GM18951 (cell line): ENCODE results near the gene SEC24C.

Experiments used
- POLR2A ChIP-seq: IDR thresholded peaks from 4 replicates; pipeline ENCODE4 v1.6.1; 2011; ENCODE audit warnings: mild to moderate bottlenecking; ENCODE audit not compliant: insufficient read length, insufficient read depth; ENCODE audit errors: extremely low read depth
- in situ Hi-C: fragments of 300-500 bp; cut with MboI; formaldehyde crosslinking; loops from one replicate; pipeline ENCODE4 v1.12.0; 2022; ENCODE audit warnings: low sequenced_read_pairs, mixed read lengths, inconsistent platforms; ENCODE audit not compliant: unreplicated experiment

SEC24C gene

GRCh38 chr10:73814276-73814895 lies 70.2 kb downstream of the SEC24C start:
- TF ChIP-seq POLR2A: no peak

GRCh38 chr10:73814896-73815718 lies 70.9 kb downstream of the SEC24C start:
- no peak for TF ChIP-seq POLR2A
- in situ Hi-C loops: no loop called here

More at GRCh38 chr10:73814276-73814895, 70.2 kb downstream of the SEC24C start:
- in situ Hi-C loops: no loop called here

GRCh38 chr10:73815719-73816030 lies 71.5 kb downstream of the SEC24C start:
- in situ Hi-C loops: no loop called here
- no peak for TF ChIP-seq POLR2A

GRCh38 chr10:73816917-73817729 lies 73.0 kb downstream of the SEC24C start:
- no peak for TF ChIP-seq POLR2A
- in situ Hi-C loops: no loop called here

- no peak for TF ChIP-seq POLR2A
- in situ Hi-C loops: no loop called here
These were observed 73.7 kb downstream of the SEC24C start for GRCh38 chr10:73817826-73818225.

GRCh38 chr10:73818402-73818801 lies 74.2 kb downstream of the SEC24C start:
- TF ChIP-seq POLR2A: no peak
- in situ Hi-C loops: no loop called here

GRCh38 chr10:73819081-73819480 lies 74.9 kb downstream of the SEC24C start:
- TF ChIP-seq POLR2A: no peak
- in situ Hi-C loops: no loop called here

GRCh38 chr10:73819513-73820093 lies 75.4 kb downstream of the SEC24C start:
- in situ Hi-C loops: no loop called here
- TF ChIP-seq POLR2A: no peak
